GM12891 (cell line): ENCODE measurements around the gene LRRC49.

ENCODE experiments used
- POLR2A ChIP-seq: IDR thresholded peaks from 2 replicates; pipeline ENCODE4 v1.6.1; 2011; ENCODE audit warnings: low read depth, low read length, control low read depth
- POLR2AphosphoS5 ChIP-seq: IDR thresholded peaks from 2 replicates; pipeline ENCODE4 v1.6.1; 2011; ENCODE audit warnings: low read depth, low read length, control low read depth

GRCh38 chr15:71072423-71072822, 179.8 kb downstream of the LRRC49 start:
- no peak for TF ChIP-seq POLR2AphosphoS5
- no peak for TF ChIP-seq POLR2A
